ENCODE data around the gene ASPG.

Gene ASPG

DNA sequence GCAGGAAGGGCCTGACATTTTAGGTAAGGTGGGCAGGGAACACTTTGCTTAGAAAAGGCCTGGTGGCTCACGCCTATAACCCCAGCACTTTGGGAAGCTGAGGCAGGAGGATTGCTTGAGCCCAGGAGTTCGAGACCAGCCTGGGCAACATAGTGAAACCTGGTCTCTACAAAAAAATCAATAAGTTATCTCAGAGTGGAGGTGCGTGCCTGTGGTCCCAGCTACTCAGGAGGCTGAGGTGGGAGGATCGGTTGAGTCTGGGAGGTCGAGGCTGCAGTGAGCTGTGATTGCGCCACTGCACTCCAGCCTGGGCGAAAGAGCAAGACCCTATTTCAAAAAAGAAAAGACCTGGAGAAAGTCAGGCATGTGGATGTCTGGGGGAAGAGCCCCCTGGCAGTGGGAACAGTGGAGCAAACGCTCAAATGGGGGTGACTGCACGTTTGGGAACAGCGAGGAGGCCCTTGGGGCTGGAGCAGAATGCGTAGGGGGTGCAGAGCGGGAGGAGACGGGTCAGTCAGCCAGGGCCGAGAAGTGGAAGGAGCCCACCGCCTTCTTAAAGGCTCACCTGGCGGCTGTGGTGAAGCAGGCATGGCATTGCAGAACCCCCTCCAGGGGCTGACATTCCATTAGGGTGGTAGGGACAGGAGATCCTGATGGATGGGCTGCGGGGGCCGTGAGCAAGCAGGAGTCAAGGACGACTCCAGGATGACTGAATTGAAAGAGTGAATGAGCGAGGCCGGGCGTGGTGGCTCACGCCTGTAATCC, 46.6 kb downstream of the ASPG start:
- TF ChIP-seq, protein P1, sequence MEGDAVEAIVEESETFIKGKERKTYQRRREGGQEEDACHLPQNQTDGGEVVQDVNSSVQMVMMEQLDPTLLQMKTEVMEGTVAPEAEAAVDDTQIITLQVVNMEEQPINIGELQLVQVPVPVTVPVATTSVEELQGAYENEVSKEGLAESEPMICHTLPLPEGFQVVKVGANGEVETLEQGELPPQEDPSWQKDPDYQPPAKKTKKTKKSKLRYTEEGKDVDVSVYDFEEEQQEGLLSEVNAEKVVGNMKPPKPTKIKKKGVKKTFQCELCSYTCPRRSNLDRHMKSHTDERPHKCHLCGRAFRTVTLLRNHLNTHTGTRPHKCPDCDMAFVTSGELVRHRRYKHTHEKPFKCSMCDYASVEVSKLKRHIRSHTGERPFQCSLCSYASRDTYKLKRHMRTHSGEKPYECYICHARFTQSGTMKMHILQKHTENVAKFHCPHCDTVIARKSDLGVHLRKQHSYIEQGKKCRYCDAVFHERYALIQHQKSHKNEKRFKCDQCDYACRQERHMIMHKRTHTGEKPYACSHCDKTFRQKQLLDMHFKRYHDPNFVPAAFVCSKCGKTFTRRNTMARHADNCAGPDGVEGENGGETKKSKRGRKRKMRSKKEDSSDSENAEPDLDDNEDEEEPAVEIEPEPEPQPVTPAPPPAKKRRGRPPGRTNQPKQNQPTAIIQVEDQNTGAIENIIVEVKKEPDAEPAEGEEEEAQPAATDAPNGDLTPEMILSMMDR (IDR thresholded peaks at IDR 0.05; ENCODE audit: insufficient read depth, low read depth, low read length, missing control alignments): no peak
- no peak overlapping the region for H3K4me3 ChIP-seq (ENCODE audit: low read depth, low read length)
- no peak for DNase-seq (ENCODE audit: low read depth)

DNA sequence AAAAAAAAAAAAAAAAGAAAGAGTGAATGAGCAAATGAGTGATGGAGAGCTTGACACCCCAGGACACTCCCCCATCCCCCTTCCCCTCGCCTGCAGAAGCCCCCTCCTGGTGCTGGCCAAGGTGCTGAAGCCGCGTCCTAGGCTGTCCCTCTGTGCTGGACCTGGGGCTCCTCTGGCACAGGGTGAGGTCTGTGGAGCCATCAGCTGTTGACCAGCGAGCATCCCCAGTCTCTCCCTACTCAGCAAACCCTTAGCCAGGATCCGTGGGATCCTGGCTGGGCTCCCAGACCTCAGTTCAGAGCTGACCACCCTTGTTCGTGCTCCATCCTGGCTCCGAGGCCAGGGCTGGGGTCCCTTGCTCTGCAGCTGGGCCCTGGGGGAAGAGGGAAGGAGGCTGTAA, 47.5 kb downstream of the ASPG start:
- no peak for DNase-seq (ENCODE audit: low read depth)
- TF ChIP-seq, protein P1 (IDR thresholded peaks at IDR 0.05; ENCODE audit: insufficient read depth, low read depth, low read length, missing control alignments): no peak
- H3K4me3 ChIP-seq (ENCODE audit: low read depth, low read length): no peak overlapping the region

DNA sequence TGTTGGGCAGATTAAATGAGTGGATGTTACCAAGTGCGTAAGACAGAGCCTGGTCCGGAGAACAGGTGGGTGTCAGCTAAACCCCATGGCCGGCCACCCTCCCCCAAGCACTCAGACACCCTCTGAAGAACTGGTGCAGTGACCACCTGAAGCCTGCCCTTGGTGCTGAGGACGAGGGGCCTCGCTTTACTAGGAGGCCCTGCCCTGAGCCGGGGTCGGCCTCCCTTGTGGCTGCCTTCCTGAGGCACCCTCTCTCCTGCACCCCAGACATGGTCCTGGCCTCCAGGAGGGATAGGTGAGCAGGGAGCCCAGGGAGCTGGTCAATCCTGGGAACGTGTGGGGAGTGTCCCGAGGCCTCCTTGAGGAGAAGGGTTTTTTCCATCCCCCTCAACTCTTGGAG, 48.0 kb downstream of the ASPG start:
- TF ChIP-seq, protein P1 (IDR thresholded peaks at IDR 0.05; ENCODE audit: insufficient read depth, low read depth, low read length, missing control alignments): no peak
- no peak overlapping the region for H3K4me3 ChIP-seq (ENCODE audit: low read depth, low read length)
- DNase-seq (ENCODE audit: low read depth): no peak

DNA sequence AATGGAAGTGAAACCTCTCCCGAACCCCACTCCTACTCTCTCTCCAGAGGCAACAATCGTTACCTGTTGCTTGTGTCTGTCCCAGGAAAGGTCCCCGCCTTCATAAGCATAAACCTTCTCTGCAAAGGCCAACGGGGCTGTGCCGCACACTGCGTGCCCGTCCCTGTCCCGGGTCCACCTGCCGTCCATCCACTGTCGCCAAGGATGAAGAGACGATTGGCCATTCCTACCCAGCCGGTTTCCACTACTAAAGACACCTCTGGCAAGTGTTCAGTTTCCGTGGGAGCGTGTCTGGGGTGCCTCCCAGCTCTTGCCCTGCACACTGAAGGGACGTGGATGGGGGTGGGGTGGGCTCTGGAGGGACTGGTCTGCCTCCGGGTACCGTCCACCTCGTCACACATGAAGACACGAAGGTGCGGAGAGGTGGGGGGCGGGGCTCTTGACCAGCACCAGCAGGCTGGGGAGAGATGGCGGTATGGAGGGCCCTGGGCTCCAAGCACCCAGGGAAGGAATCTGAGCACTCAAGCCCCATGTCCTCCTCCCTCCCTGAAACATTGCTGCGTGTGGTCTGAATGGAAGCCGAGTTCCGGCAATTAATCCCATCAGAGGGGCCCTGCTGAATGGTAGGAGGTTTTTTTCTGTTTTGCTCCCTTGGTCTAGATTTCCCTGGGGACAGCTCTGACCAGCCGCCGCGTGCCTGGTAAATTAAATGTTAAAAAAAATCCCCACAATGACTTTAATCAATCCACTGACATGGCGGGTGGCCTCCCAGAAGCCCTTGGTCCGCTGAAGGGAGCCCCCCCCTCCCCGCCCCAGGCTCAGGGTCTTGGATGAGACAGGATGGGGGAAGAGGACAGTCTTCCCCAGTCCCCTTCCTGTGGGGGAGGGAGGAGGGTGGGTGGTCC, 48.8 kb downstream of the ASPG start:
- H3K4me3 ChIP-seq (ENCODE audit: low read depth, low read length): no peak overlapping the region
- TF ChIP-seq, protein P1 (IDR thresholded peaks at IDR 0.05; ENCODE audit: insufficient read depth, low read depth, low read length, missing control alignments): no peak
- no peak for DNase-seq (ENCODE audit: low read depth)

DNA sequence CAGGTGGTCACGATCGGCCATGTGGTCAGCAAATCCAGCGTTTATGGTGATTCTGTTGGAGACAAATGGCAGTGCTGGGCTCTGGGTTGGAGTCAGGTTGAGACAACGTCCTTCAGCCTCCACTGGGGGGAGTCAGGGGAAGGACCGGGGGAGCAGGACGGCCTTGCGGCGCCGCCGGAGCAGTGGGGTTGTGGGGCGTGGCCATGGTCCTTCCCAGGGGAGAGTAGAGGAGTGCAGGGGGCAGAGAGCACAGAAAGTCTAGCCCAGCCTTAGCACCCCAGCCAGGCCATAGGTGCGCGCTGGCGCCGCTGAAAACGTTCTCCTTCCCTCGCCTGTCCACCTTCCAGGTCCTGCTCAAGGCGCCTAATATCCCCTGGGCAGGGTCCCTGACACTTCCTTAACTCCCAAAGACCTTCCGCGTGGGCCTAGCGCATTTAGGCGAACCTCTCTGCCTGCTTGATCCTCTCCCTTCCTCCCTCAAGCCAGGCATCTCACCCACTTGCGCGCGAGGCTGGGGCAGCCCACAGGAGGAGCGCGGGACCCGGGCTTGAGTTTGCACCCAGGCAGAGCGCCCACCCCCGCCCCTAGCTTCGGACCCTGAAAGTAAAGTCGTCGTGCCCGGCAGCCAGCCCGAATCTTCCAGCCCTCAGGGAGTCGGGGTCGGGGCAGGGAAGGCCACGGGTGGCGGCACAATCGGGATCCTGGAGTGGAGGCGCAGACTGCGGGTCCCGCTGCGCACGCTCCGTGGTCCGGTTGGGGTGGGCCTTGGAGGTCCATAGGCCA, 49.8 kb downstream of the ASPG start:
- DNase-seq (ENCODE audit: low read depth): peak; percentile 18
- TF ChIP-seq, protein P1 (IDR thresholded peaks at IDR 0.05; ENCODE audit: insufficient read depth, low read depth, low read length, missing control alignments): no peak
- H3K4me3 ChIP-seq (ENCODE audit: low read depth, low read length): no peak overlapping the region

DNA sequence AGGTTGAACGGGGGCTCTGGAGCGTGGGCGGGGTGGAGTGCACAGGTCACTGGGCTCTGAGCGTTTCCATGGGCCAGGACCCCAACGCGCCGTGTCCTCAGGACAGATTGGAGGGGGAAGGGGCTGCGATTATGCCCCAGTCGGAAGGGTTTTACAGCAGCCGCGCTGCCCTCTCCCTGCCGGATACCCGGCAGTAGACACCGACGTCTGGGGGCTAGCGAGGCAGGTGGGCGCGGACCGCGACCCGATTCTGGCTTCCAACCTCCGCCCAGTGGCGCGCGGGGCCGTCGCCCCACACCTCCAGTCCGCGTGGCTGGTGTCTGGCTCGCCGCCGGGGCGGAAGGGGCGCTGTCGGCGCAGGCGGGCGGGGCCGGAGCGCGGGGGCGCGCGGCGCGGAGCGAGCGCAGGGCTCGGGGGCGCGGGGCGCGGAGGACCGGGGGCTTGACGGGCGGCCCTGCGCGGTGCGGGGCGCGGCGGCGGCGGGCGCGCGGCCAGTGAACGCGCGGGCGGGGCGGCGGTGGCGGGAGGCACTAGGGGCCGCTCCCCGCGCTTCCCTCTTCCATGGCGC, 50.5 kb downstream of the ASPG start:
- TF ChIP-seq, protein P1 (IDR thresholded peaks at IDR 0.05; ENCODE audit: insufficient read depth, low read depth, low read length, missing control alignments): no peak
- H3K4me3 ChIP-seq (ENCODE audit: low read depth, low read length): no peak overlapping the region
- no peak for DNase-seq (ENCODE audit: low read depth)

All from GM12865 (cell line).